GM12872 (cell line): ENCODE measurements around the gene SLAMF1.

Experiments
- TF ChIP-seq, protein P1 (sequence below): IDR thresholded peaks from 3 replicates; pipeline ENCODE4 v1.5.1; 2011; ENCODE audit warnings: low read depth, mild to moderate bottlenecking, low read length, moderate library complexity; ENCODE audit not compliant: insufficient read depth

The SLAMF1 gene

DNA sequence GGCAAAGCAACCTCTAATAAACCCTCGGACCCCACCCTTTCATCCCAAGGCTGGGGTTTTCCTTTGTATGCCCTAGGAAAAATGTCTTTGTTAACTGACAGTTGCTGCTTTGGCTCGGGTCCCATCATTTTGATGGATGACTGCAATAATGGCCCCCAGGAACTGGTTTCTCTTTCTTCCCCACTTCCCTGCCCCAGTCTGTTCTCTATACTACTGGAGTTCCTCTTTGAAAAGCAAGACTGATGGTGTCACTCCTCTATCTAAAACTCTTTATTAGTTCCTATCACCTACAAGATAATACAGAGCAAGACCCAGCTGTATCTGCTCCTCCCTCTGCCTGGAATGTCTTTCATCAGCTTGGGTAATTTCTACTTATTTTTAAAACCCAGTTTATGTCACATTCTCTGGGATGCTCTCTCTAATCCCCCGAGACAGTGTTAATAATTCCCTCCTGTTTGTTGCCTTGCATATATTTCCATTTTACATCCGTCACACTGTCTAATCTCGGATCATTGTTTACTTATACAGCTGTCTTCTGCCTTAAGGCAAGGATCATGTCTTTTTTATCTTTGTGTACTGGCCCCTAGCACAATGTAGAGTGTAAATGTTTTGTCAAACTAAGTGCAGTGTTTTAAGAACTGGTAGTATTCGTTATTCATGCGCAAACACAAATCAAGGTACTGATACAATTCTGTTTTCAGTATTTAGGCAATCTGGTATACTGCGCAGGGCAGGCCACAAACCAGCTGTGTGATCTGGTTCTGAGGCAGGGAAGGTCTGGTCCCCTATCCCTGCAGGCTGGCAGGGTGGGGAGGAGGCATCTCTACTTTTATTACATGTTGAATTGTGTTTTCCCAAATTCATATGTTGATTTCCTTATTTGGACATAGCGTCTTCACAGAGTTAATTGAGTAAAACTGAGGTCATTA is 16.1 kb downstream of the SLAMF1 start:
- TF ChIP-seq, protein P1, sequence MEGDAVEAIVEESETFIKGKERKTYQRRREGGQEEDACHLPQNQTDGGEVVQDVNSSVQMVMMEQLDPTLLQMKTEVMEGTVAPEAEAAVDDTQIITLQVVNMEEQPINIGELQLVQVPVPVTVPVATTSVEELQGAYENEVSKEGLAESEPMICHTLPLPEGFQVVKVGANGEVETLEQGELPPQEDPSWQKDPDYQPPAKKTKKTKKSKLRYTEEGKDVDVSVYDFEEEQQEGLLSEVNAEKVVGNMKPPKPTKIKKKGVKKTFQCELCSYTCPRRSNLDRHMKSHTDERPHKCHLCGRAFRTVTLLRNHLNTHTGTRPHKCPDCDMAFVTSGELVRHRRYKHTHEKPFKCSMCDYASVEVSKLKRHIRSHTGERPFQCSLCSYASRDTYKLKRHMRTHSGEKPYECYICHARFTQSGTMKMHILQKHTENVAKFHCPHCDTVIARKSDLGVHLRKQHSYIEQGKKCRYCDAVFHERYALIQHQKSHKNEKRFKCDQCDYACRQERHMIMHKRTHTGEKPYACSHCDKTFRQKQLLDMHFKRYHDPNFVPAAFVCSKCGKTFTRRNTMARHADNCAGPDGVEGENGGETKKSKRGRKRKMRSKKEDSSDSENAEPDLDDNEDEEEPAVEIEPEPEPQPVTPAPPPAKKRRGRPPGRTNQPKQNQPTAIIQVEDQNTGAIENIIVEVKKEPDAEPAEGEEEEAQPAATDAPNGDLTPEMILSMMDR = no peak

DNA sequence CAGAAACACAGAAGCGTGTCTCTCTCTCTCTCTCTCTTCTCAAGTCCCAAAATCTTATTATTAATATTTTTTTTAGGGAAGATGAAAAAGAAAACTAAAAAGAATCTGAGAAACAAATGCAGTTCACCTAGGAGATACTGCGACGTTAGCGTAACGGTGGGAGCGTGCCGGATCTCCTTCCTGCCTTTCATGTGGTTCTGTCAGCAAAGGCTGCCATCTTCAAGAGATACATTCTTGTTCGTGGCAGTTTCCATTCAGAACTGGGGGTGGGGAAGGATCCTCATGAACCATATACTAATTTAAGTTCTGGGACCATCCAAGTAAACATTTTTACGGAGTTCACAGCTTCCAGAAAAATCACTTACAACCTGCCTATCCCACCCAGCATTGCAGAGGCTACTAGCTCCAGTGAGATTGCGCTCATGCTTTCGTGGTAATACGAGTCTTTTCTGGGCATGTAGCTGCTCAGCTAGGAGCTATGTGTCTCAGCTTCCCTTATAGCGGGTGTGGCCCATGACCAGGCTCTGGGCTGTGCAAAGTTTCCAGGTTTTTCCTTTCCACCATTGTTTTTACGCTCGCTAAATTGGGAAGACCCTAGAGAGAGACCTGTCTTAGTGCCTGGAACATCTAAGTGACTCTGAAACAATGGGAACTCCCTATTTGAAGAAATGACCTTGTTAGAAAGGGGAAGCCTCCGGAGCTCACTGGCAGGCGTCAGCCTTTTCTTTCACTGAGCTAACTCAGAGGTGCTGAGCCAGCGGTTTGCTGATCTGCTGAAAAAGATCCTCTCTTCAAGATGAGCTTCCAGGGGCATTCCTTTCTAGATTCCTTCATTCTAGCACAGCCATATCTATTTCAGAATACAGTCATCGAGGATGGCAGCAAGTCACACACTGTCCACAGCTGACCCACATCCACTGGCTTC is 17.3 kb downstream of the SLAMF1 start:
- TF ChIP-seq, protein P1 = no peak

DNA sequence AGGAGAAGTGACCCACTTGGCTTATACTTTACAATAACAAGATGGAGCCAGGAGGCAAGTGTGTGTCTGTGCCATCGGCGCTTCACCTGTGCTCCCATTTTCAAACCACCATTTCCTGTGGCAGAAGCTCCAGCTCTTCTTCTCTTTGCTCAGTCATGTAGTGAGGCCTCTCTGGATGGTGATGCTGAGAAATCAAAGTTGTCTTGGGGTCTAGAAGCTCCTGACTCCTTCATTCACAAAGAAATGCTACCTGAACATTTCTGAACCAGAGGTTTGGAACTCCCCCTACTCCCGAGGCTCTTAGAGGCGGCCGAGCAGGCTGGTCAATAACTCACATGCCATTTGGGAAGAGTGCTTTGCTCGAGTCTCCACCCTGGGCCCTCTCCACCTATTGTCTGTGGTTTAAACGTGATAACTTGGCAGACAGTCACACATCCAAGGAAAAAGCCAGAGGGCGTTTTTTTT is 18.0 kb downstream of the SLAMF1 start:
- TF ChIP-seq, protein P1 = no peak

DNA sequence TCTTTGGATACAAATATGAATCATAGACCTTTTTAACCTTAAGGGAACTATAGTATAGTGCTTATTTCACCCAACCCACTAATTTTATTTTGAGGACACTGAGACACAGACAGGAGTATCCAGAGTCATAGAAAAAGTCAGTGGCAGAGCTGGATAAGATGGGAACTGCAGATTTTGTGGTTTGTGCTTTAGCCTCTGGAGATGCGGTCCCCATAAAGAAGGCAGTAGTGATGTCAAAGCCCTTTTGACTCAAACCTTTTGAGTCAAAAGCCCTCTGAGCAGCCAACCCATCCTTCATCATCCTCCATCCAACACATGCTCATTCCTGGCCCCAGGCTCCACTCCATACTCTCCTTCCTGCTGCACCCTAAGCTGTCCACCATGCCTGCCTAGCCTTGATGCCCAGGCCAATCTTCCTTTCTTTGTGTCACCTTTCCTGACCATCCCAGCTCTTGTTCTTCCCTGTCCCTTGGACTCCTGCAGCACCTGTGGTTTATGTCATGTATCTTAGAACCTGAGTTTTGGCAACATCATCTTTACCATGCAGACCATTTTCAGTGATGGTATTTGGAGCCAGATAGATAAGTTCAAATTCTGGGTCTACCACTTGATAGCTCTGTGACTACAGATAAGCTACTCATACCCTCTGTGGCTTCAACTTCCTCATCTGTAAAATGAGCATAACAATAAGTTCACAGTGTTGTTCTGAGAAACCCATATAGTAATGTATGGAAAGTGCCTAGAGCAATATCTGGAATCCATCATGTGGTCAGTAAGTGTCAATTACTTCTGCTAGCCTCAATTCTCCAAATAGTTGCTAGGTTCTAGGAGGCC is 20.1 kb downstream of the SLAMF1 start:
- TF ChIP-seq, protein P1 = no peak

DNA sequence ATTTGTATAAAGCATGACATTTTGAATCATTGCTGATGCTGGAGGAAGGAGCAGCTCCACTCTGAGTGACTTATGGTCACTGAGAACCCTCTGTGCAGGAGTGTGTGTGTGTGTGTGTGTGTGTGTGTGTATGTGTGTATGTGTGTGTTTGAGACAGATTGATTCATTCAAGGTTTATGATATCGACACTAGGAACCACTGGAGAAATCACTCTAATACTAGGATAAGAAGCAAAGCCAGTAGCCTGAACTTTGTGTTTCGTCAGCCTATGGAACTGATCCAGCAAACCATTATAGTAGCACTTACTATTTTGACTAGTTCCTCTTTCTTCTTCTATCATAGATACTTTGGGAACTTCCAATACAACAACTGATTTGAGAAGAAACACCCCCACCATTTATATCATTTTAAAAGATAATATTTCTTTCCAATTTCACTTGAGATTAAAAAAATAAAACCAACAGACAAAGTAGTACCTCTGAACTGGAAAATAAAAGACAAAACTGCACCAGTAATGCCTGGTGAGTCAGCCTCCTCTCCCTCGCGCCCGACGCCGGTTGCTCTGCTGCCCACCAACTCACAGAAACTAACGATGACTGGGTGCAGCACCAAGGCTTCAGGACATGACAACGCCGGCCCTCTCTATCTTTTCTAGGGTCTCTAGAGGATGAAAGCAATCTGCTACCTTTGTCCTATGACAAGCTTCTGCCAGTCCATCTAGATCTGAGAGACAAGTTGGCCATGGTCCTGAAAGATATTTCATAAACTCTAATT is 20.9 kb downstream of the SLAMF1 start:
- TF ChIP-seq, protein P1 = no peak

DNA sequence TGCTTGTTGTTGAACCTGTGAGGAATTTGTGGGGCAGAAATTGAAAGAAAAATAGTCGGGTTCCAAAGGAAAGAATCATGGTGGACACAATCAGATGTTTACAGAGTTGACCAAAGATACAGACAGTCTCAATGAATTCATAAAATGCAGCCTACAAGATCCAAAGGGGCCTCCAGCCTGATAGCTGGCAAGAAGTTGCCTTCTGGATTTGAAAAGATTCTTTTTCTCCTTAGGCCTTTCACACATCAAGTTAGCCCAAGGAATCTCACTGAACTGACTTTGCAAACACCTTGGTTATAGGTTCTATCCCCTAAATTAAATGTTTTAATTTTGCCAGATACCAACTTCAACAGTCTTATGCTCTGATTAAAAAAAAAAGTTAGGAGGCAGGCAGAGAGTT is 21.5 kb downstream of the SLAMF1 start:
- TF ChIP-seq, protein P1 = no peak
